HepG2 (cell line): Measurements from ENCODE around the gene KCTD14. TPM values are rescaled to one million over a fixed set of nuclear protein-coding genes. Genes with fewer than 3 reads are reported as not detected.

Experiments
- NFIC ChIP-seq: IDR thresholded peaks from 2 replicates; pipeline ENCODE4 v1.6.1; 2012; ENCODE audit warnings: mild to moderate bottlenecking, low read length, inconsistent platforms
- SCMH1 ChIP-seq: sonication (generic); formaldehyde crosslinking; IDR thresholded peaks from 2 replicates; pipeline ENCODE4 v1.9.0; 2021; ENCODE audit warnings: missing genetic modification reagents, mild to moderate bottlenecking, borderline replicate concordance
- STAT5B ChIP-seq: sonication (generic); formaldehyde crosslinking; IDR thresholded peaks from 2 replicates; pipeline ENCODE4 v1.4.0; 2020; ENCODE audit warnings: missing genetic modification reagents
- TBX3 ChIP-seq: fragments of 450-650 bp; IDR thresholded peaks from 2 replicates; pipeline ENCODE4 v1.6.1; 2017; ENCODE audit warnings: antibody characterized with exemption, mild to moderate bottlenecking, inconsistent platforms, borderline replicate concordance
- TGIF2 ChIP-seq: IDR thresholded peaks from 2 replicates; pipeline ENCODE4 v1.6.1; 2016; ENCODE audit warnings: control low read depth, missing compliant biosample characterization
- ZBTB3 ChIP-seq: sonication (generic); formaldehyde crosslinking; IDR thresholded peaks from 2 replicates; pipeline ENCODE4 v1.4.0; 2020; ENCODE audit warnings: low read depth, mild to moderate bottlenecking, moderate library complexity, missing genetic modification reagents, borderline replicate concordance
- ZFP90 ChIP-seq: sonication (generic); formaldehyde crosslinking; IDR thresholded peaks from 2 replicates; pipeline ENCODE4 v1.8.0; 2022; ENCODE audit warnings: missing genetic modification reagents, mild to moderate bottlenecking, inconsistent platforms, borderline replicate concordance
- ZNF292 ChIP-seq: sonication (generic); formaldehyde crosslinking; IDR thresholded peaks from 2 replicates; pipeline ENCODE4 v1.8.1; 2022; ENCODE audit warnings: mild to moderate bottlenecking, low read depth, missing genetic modification reagents, borderline replicate concordance
- ZNF33A ChIP-seq: sonication (generic); formaldehyde crosslinking; IDR thresholded peaks from 2 replicates; pipeline ENCODE4 v1.5.1; 2020; ENCODE audit warnings: missing genetic modification reagents, mild to moderate bottlenecking, moderate library complexity, borderline replicate concordance
- ZNF570 ChIP-seq: sonication (generic); formaldehyde crosslinking; IDR thresholded peaks from 2 replicates; pipeline ENCODE4 v1.4.0; 2020; ENCODE audit warnings: mild to moderate bottlenecking, missing genetic modification reagents, borderline replicate concordance
- ZNF629 ChIP-seq: sonication (generic); formaldehyde crosslinking; conservative IDR thresholded peaks from 2 replicates; pipeline ENCODE4 v1.5.0; 2020; ENCODE audit warnings: missing genetic modification reagents
- ZNF644 ChIP-seq: IDR thresholded peaks from 2 replicates; pipeline ENCODE4 v1.6.1; 2016; ENCODE audit warnings: low read depth
- ZNF83 ChIP-seq: sonication (generic); formaldehyde crosslinking; IDR thresholded peaks from 2 replicates; pipeline ENCODE4 v1.4.0; 2020; ENCODE audit warnings: missing genetic modification reagents, mild to moderate bottlenecking, borderline replicate concordance
- ZNF879 ChIP-seq: sonication (generic); formaldehyde crosslinking; IDR thresholded peaks from 2 replicates; pipeline ENCODE4 v1.8.1; 2023; ENCODE audit warnings: missing genetic modification reagents
- ZSCAN12 ChIP-seq: sonication (generic); formaldehyde crosslinking; IDR thresholded peaks from 2 replicates; pipeline ENCODE4 v1.9.0; 2021; ENCODE audit warnings: mild to moderate bottlenecking, missing genetic modification reagents
- polyA plus RNA-seq, 8 experiments: library from polyadenylated mRNA; depleted of rRNA in 3 of 8; stranded (reverse) in 7 of 8; unstranded in 1 of 8; fragments of >200 nt; fragmentation: Illumina TruSeq in 4 of 8; extraction: Trizol in 4 of 8; gene quantifications; 2 replicates each; pipeline versions ENCODE4 v1.2.1 to v1.2.3, GENCODE V29; 2011 to 2016; ENCODE audit warnings: low read depth in 4 of 8, missing spikeins in 1 of 8, mixed read lengths in 1 of 8; ENCODE audit not compliant: insufficient read depth in 1 of 8
- total RNA-seq, 5 experiments: library from RNA; depleted of rRNA; stranded (reverse); fragments of >200 nt; fragmentation: Illumina TruSeq; extraction: Trizol; gene quantifications; 2 replicates each; pipeline ENCODE4 v1.2.3, GENCODE V29; 2016; ENCODE audit warnings: low read depth in 1 of 5
- TF ChIP-seq, protein P1 (sequence below): sonication (generic); formaldehyde crosslinking; IDR thresholded peaks from 2 replicates; pipeline ENCODE4 v1.4.0; 2020; ENCODE audit warnings: mild to moderate bottlenecking, low read depth, missing genetic modification reagents
- TF ChIP-seq, protein P2 (sequence below): sonication (generic); formaldehyde crosslinking; IDR thresholded peaks from 2 replicates; pipeline ENCODE4; 2020; ENCODE audit warnings: missing genetic modification reagents, mild to moderate bottlenecking, borderline replicate concordance
- TF ChIP-seq, protein P3 (sequence below): sonication (generic); formaldehyde crosslinking; IDR thresholded peaks from 2 replicates; pipeline ENCODE4 v1.9.0; 2021; ENCODE audit warnings: missing genetic modification reagents, borderline replicate concordance
- TF ChIP-seq, protein P4 (sequence below): sonication (generic); formaldehyde crosslinking; IDR thresholded peaks from 2 replicates; pipeline ENCODE4 v1.4.0; 2020; ENCODE audit warnings: missing genetic modification reagents
- TF ChIP-seq, protein P5 (sequence below): IDR thresholded peaks from 2 replicates; pipeline ENCODE4 v1.6.1; 2012; ENCODE audit warnings: inconsistent platforms

Gene KCTD14
- total and polyA plus RNA-seq, 2 of the 13 experiments (the other 11 are each of a cell fraction or from before 2014, with no cell fraction given): 10.3 to 15.6 TPM

DNA sequence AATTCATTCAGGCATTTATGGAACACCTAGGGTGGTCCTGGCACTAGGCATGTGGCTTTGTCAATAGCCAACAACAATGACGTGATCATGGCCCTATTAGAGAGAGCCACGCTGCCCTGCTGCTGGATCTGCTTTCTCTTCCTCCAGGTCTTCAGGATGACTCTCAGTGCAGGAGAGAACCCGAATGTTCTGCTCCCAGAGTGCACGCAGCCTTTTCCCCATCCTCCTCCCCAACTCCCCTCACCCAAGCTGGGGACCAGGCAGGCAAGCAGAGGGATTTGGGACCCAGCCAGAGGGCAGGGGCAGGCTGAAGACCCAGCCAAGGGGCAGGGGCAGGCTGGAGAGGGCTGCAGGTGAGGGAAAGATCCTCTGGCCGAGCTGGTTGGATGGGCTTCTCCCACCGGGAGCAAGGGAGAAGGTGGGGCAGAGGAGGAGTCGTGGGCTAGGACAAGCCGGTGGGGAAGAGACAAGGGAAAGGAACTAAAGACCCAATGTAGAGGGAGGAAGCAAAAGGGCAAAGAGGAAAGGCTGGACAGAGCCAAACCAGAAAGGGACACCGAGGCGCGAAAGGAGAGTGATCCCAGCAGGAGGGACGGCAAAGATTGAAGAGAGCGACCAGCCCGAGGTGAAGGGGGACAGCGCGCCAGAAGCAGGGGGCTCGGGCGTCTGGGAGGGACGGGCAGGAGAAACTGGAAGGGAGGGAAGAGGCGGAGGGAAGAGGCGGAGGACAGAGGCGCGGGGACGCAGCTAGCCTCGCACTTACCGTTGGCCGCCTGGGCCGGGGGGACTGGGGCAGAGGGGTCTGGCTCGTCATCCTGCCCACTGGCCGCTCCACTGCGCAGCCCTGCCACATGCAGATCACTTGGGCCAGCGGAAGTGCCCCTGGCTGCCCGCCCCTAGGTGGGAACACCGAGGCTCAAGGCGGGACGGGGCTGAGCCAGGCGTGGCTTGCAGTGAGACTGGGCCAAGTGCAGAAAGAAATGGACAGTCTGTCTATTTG is at the start of gene KCTD14 (continued):
- no peak for TF ChIP-seq TBX3
- TF ChIP-seq ZNF570: no peak
- TF ChIP-seq, protein P1, sequence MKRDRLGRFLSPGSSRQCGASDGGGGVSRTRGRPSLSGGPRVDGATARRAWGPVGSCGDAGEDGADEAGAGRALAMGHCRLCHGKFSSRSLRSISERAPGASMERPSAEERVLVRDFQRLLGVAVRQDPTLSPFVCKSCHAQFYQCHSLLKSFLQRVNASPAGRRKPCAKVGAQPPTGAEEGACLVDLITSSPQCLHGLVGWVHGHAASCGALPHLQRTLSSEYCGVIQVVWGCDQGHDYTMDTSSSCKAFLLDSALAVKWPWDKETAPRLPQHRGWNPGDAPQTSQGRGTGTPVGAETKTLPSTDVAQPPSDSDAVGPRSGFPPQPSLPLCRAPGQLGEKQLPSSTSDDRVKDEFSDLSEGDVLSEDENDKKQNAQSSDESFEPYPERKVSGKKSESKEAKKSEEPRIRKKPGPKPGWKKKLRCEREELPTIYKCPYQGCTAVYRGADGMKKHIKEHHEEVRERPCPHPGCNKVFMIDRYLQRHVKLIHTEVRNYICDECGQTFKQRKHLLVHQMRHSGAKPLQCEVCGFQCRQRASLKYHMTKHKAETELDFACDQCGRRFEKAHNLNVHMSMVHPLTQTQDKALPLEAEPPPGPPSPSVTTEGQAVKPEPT (CRISPR knock-in tag): no peak
- TF ChIP-seq, protein P2, sequence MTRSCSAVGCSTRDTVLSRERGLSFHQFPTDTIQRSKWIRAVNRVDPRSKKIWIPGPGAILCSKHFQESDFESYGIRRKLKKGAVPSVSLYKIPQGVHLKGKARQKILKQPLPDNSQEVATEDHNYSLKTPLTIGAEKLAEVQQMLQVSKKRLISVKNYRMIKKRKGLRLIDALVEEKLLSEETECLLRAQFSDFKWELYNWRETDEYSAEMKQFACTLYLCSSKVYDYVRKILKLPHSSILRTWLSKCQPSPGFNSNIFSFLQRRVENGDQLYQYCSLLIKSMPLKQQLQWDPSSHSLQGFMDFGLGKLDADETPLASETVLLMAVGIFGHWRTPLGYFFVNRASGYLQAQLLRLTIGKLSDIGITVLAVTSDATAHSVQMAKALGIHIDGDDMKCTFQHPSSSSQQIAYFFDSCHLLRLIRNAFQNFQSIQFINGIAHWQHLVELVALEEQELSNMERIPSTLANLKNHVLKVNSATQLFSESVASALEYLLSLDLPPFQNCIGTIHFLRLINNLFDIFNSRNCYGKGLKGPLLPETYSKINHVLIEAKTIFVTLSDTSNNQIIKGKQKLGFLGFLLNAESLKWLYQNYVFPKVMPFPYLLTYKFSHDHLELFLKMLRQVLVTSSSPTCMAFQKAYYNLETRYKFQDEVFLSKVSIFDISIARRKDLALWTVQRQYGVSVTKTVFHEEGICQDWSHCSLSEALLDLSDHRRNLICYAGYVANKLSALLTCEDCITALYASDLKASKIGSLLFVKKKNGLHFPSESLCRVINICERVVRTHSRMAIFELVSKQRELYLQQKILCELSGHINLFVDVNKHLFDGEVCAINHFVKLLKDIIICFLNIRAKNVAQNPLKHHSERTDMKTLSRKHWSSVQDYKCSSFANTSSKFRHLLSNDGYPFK (CRISPR knock-in tag): 0 out of 2 replicates have a peak, but pooled peaks have one; percentile 8
- TF ChIP-seq ZFP90: no peak
- peak; percentile 88; the same call in 1 of the 2 replicates for TF ChIP-seq ZNF292
- TF ChIP-seq, protein P3, sequence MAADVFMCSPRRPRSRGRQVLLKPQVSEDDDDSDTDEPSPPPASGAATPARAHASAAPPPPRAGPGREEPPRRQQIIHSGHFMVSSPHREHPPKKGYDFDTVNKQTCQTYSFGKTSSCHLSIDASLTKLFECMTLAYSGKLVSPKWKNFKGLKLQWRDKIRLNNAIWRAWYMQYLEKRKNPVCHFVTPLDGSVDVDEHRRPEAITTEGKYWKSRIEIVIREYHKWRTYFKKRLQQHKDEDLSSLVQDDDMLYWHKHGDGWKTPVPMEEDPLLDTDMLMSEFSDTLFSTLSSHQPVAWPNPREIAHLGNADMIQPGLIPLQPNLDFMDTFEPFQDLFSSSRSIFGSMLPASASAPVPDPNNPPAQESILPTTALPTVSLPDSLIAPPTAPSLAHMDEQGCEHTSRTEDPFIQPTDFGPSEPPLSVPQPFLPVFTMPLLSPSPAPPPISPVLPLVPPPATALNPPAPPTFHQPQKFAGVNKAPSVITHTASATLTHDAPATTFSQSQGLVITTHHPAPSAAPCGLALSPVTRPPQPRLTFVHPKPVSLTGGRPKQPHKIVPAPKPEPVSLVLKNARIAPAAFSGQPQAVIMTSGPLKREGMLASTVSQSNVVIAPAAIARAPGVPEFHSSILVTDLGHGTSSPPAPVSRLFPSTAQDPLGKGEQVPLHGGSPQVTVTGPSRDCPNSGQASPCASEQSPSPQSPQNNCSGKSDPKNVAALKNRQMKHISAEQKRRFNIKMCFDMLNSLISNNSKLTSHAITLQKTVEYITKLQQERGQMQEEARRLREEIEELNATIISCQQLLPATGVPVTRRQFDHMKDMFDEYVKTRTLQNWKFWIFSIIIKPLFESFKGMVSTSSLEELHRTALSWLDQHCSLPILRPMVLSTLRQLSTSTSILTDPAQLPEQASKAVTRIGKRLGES: no peak
- TF ChIP-seq ZNF879 (CRISPR knock-in tag): no peak
- no peak for TF ChIP-seq ZSCAN12 (CRISPR knock-in tag)
- TF ChIP-seq ZNF644 (CRISPR knock-in tag): 0 out of 2 replicates have a peak, but pooled peaks have one; percentile 25
- TF ChIP-seq, protein P4, sequence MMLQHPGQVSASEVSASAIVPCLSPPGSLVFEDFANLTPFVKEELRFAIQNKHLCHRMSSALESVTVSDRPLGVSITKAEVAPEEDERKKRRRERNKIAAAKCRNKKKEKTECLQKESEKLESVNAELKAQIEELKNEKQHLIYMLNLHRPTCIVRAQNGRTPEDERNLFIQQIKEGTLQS: 0 out of 2 replicates have a peak, but pooled peaks have one; percentile 31
- no peak for TF ChIP-seq STAT5B (CRISPR knock-in tag)
- TF ChIP-seq ZNF629 (CRISPR knock-in tag): no peak; the same call in 1 of the 2 replicates
- TF ChIP-seq ZBTB3 (CRISPR knock-in tag): peak; percentile 75; the same call in 1 of the 2 replicates
- no peak for TF ChIP-seq ZNF83 (CRISPR knock-in tag)
- TF ChIP-seq, protein P5, sequence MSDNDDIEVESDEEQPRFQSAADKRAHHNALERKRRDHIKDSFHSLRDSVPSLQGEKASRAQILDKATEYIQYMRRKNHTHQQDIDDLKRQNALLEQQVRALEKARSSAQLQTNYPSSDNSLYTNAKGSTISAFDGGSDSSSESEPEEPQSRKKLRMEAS: peak; percentile 91
- TF ChIP-seq TGIF2: no peak
- TF ChIP-seq NFIC: no peak
- no peak for TF ChIP-seq SCMH1 (CRISPR knock-in tag)
- TF ChIP-seq ZNF33A (CRISPR knock-in tag): no peak
